HEK293T (cell line): ENCODE results near the gene LRRC4C.

Experiments used
- NFRKB ChIP-seq: fragments of 450-650 bp; IDR thresholded peaks from 2 replicates; pipeline ENCODE4 v1.6.1; 2016; ENCODE audit warnings: mild to moderate bottlenecking, moderate library complexity
- PKNOX1 ChIP-seq: fragments of 450-650 bp; IDR thresholded peaks from 2 replicates; pipeline ENCODE4 v1.6.1; 2016
- SP1 ChIP-seq: fragments of 450-650 bp; IDR thresholded peaks from 2 replicates; pipeline ENCODE4 v1.6.1; 2017

- TF ChIP-seq SP1, result no peak
- no peak for TF ChIP-seq PKNOX1
- no peak for TF ChIP-seq NFRKB
These were observed 204.5 kb downstream of the LRRC4C start for GRCh38 chr11:41254966-41255365.
